ENCODE data around the gene IMMP2L. TPM values are rescaled to one million over a fixed set of nuclear protein-coding genes. Genes with fewer than 3 reads are reported as not detected.

IMMP2L gene
- total RNA-seq, 2 experiments from 2014 or later, result 8.9 to 18.7 TPM

DNA sequence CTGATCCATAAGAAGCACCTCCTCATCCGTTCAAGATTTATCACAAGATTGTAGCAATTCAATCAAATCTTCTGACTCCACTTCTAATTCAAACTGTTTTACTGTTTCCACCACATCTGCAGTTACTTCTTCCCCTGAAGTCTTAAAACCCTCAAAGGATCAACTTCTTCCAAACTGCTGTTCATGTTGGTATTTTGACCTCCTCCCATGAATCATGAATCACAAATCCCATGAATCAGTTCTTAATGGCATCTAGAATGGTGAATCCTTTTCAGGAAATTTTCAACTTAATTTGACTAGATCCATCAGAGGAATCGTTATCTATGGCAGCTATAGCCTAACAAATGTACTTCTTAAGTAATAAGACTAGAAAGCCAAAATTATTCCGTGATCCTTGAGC lies 122.3 kb downstream of the IMMP2L start:
- Mint-ChIP-seq H3K27me3 (no peaks in the 10 kb centered on the region), H3K4me1 (ENCODE audit: low read depth) (no peaks in the 10 kb centered on the region), H3K36me3 (ENCODE audit: low read depth) (peaks cover 38% of the 10 kb centered on the region), H3K27ac (no peak overlapping the region), H3K4me3 (no peak overlapping the region), H3K9me3 (peaks cover 4% of the 10 kb centered on the region)
- ChIA-PET POLR2A (no interaction called here), CTCF (no interaction called here)
- Histone ChIP-seq H3K4me1 (ENCODE audit: insufficient read depth, low read length) (no peaks in the 10 kb centered on the region), H3K9me3 (ENCODE audit: control insufficient read depth in 1 of 2, insufficient read depth in 1 of 2, low read length in 2 of 2) (peaks cover 7 to 9% of the 10 kb centered on the region in 2 experiments), H3K36me3 (ENCODE audit: insufficient read depth, low read length) (no peaks in the 10 kb centered on the region), H3K27me3 (ENCODE audit: control insufficient read depth in 1 of 2, insufficient read depth in 2 of 2, low read length in 2 of 2) (no peaks in the 10 kb centered on the region), H3K4me3 (ENCODE audit: low read length) (no peak overlapping the region), H3K27ac (ENCODE audit: low read depth in 1 of 2, low read length in 2 of 2) (no peak overlapping the region)
- intact Hi-C loops (cut with DNase I, micrococcal nuclease), result loop anchor here in 1 of 2 experiments (5.0 kb wide), 1 partner anchor 33 kb away; no protein-coding TSS in a partner anchor
- TF ChIP-seq, protein P1, sequence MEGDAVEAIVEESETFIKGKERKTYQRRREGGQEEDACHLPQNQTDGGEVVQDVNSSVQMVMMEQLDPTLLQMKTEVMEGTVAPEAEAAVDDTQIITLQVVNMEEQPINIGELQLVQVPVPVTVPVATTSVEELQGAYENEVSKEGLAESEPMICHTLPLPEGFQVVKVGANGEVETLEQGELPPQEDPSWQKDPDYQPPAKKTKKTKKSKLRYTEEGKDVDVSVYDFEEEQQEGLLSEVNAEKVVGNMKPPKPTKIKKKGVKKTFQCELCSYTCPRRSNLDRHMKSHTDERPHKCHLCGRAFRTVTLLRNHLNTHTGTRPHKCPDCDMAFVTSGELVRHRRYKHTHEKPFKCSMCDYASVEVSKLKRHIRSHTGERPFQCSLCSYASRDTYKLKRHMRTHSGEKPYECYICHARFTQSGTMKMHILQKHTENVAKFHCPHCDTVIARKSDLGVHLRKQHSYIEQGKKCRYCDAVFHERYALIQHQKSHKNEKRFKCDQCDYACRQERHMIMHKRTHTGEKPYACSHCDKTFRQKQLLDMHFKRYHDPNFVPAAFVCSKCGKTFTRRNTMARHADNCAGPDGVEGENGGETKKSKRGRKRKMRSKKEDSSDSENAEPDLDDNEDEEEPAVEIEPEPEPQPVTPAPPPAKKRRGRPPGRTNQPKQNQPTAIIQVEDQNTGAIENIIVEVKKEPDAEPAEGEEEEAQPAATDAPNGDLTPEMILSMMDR (IDR thresholded peaks at IDR 0.05), result no peak
- DNase-seq (no peak), ATAC-seq (ENCODE audit: poor library complexity) (no peak)

DNA sequence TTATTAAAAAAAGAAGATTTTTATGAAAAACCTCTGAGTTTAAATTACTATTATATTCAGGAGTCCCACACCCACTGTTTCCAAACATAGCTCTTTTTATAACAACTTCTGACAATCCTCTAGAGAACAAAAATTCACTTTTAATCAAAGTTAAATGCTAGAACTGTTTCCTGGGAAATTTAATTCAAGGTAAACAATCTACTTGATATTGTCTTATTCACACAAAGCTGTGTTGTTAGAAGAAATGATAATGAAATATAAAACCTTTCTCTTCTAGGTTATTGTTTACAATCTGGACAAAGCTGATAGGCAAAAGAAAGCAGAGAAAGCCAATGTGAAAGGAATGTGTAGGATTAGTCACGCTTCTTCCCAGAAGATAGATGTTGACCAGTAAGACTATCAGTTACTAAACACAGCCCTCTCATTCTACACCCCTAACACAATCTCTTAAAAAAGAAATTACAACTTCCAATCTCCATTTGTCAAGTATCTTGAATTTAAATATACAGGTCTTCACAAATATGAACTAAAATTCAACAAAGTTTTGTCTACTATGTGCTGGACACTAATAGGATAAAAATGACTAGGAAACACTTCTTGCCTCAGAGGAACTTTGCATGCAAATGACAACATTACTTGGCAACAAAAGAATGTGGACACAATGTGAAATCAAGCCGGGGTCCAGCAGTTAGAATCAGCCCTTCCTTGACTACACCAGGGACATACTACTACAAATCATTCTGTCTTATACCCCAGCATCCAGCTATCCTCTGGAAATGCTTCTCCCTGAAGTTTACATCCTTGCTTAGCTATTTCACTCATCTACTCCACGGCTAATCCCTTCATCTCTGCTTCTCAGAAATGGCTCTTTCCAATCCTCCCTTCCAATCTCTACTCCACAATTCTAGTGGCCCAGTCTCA lies 123.7 kb downstream of the IMMP2L start:
- ATAC-seq (ENCODE audit: poor library complexity) (no peak), DNase-seq (no peak)
- TF ChIP-seq, protein P1 (IDR thresholded peaks at IDR 0.05), result no peak
- H3K27ac Mint-ChIP-seq, result no peak overlapping the region
- POLR2A ChIA-PET, result no interaction called here
- intact Hi-C loops (cut with DNase I, micrococcal nuclease), result no loop called here
- H3K27ac ChIP-seq (ENCODE audit: low read depth in 1 of 2, low read length in 2 of 2), result no peak overlapping the region
- no peaks in the 10 kb centered on the region for H3K27me3 ChIP-seq (ENCODE audit: control insufficient read depth in 1 of 2, insufficient read depth in 2 of 2, low read length in 2 of 2)
- peaks cover 44% of the 10 kb centered on the region for H3K36me3 Mint-ChIP-seq (ENCODE audit: low read depth)
- peaks cover 4% of the 10 kb centered on the region for H3K9me3 Mint-ChIP-seq
- CTCF ChIA-PET, result no interaction called here
- no peaks in the 10 kb centered on the region for H3K4me1 Mint-ChIP-seq (ENCODE audit: low read depth)
- H3K4me3 ChIP-seq (ENCODE audit: low read length), result no peak overlapping the region
- no peaks in the 10 kb centered on the region for H3K4me1 ChIP-seq (ENCODE audit: insufficient read depth, low read length)
- no peaks in the 10 kb centered on the region for H3K36me3 ChIP-seq (ENCODE audit: insufficient read depth, low read length)
- peaks cover 12 to 14% of the 10 kb centered on the region in 2 experiments for H3K9me3 ChIP-seq (ENCODE audit: control insufficient read depth in 1 of 2, insufficient read depth in 1 of 2, low read length in 2 of 2)
- H3K4me3 Mint-ChIP-seq, result no peak overlapping the region
- H3K27me3 Mint-ChIP-seq, result no peaks in the 10 kb centered on the region

DNA sequence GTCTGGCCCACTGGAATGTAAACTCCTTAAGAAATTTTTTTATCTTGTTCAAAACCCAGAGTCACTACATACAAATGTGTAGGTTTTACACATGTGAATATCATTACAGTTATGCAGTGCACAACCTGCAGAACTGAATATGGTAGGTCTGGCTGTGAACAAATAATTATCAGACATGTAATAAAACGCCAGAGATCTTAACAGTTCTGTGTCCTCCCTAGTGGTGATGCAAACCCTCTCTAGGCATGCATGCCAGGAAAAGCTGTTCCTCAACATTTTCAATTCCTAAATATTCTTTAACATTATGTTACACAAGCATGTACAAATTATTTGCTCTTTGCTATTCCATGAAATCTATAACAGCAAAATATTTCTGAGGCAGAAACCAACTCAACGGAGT lies 124.6 kb downstream of the IMMP2L start:
- DNase-seq, result no peak
- intact Hi-C loops (cut with DNase I, micrococcal nuclease), result no loop called here
- Mint-ChIP-seq H3K4me1 (ENCODE audit: low read depth) (no peaks in the 10 kb centered on the region), H3K36me3 (ENCODE audit: low read depth) (peaks cover 53% of the 10 kb centered on the region), H3K27ac (no peak overlapping the region), H3K4me3 (no peak overlapping the region), H3K27me3 (no peaks in the 10 kb centered on the region), H3K9me3 (peaks cover 4% of the 10 kb centered on the region)
- POLR2A ChIA-PET, result no interaction called here
- Histone ChIP-seq H3K27ac (ENCODE audit: low read depth in 1 of 2, low read length in 2 of 2) (no peak overlapping the region), H3K4me3 (ENCODE audit: low read length) (no peak overlapping the region), H3K9me3 (ENCODE audit: control insufficient read depth in 1 of 2, insufficient read depth in 1 of 2, low read length in 2 of 2) (peaks cover 12 to 14% of the 10 kb centered on the region in 2 experiments), H3K36me3 (ENCODE audit: insufficient read depth, low read length) (no peaks in the 10 kb centered on the region), H3K4me1 (ENCODE audit: insufficient read depth, low read length) (no peaks in the 10 kb centered on the region), H3K27me3 (ENCODE audit: control insufficient read depth in 1 of 2, insufficient read depth in 2 of 2, low read length in 2 of 2) (no peaks in the 10 kb centered on the region)
- CTCF ChIA-PET, result no interaction called here
- TF ChIP-seq, protein P1 (IDR thresholded peaks at IDR 0.05), result no peak
- no peak for ATAC-seq (ENCODE audit: poor library complexity)
